ENCODE measurements around the gene SCAI. TPM values are rescaled to one million over a fixed set of nuclear protein-coding genes. Genes with fewer than 3 reads are reported as not detected.
A peak's percentile ranks its signal among the peaks of the same experiment; 100 is the strongest.
"Not testable (repeated sequence)": the region's sequence is repeated elsewhere in the genome, so short reads cannot be mapped to it uniquely, and the experiment has no call there.

The SCAI gene
- polyA plus RNA-seq, 4 donors, result 6.7 to 15.7 (median 12.9) TPM

GRCh38 chr9:124950050-124950718, 193.1 kb downstream of the SCAI start:
- DNase-seq (ENCODE audit: low read depth in 4 of 4, low spot score in 2 of 4), result no peak

DNA sequence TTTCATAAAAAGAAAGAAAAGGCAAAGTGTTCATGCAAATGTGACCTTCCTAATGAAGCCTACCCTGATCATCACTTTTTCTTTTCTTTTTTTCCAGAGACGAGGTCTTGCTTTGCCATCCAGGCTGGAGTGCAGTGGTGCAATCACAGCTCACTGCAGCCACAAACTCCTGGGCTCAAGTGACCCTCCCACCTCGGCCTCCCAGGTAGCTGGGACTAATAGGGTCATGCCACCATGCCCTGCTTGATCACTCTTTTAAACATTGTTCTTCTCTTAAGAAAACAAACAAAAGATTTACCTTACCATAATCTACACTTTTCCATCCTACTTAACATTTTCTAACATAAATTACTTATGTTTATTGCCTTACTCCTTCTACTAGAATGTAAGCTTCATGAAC, 193.9 kb downstream of the SCAI start:
- no peak for DNase-seq (ENCODE audit: low read depth in 4 of 4, low spot score in 2 of 4)

DNA sequence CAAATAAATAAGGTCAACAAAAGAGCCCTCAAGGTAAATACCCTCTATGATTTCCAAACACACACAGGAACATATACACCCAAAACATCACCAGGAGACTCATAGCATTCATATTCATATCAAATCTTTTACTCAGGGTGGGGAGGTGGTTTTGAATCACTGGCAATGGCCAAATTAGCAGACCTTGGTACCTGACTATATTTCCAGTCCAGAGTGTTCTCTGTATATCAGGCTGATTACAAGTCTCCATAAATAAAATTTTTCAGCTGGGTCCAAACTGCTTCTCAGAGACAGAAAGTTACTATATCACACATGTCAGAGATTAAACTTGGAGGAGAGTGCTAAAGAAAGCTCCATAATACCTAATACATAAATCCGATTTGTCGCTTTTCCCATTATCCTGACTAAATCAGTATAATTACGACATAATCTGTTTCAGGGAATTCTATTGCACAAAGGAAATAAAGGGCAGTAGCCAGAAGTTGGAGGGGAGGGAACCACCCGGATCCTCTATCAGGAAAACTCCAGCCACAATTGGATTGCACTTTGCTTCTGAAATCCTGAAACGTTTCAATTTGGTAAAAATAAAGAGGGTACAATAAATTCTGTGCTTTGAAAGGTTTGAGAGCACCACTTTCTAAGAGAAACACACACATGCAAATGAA, 195.5 kb downstream of the SCAI start:
- no peak for DNase-seq (ENCODE audit: low read depth in 4 of 4, low spot score in 2 of 4)

DNA sequence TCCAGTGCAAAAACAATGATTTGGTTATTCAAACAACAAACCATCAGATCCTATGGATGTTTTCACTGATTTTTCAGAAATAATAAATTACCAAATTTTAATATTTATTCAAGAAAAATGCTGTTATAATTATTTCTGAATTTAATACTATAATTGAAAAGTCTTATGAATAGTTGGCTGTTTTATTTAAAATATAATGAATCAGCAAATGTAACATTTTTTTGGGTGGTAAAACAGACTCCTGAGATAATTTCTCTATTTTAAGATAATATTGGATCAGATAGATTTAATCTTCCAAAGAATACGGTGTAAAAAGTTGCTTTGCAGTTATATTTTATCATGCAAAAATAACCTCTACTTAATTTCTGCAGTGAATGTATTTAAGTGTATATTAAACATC, 197.2 kb downstream of the SCAI start:
- no peak for DNase-seq (ENCODE audit: low read depth in 4 of 4, low spot score in 2 of 4)

DNA sequence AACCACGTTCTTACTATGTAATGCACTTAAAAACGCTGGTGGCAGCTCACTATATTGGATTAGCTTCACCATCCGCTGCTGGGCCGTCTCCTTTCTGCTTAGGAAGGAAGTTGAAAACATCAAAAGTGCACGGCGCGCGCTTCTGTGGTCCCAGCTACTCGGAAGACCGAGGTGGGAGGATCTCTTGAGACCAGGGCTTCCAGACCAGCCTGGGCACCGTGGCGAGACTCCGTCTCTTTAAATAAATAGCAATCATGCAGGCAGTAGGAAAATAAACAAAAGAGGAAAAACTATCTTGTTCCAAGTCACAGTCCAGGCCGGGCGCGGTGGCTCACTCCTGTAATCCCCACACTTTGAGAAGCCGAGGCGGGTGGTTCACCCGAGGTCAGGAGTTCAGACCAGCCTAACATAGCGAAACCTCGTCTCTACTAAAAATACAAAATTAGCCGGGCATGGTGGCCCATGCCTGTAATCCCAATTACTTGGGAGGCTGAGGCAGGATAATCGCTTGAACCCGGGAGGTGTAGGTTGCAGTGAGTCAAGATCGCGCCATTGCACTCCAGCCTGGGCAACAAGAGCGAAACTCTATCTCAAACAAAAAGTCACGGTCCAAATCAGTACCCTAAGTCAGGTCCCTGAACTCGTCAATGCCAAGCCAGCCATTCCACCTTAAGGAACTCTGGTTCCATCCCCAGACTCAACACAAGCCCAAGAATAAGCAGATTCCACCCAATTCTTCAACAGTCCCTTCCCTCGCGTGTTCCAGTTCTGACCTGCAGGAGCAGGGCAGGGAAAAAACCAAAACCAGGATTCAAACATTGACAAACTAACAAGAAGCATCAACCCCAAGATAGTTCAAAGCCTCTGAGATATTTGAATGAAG, 201.4 kb downstream of the SCAI start:
- DNase-seq (ENCODE audit: low read depth in 4 of 4, low spot score in 2 of 4), result peak; percentile 36 to 75 (median 52)

DNA sequence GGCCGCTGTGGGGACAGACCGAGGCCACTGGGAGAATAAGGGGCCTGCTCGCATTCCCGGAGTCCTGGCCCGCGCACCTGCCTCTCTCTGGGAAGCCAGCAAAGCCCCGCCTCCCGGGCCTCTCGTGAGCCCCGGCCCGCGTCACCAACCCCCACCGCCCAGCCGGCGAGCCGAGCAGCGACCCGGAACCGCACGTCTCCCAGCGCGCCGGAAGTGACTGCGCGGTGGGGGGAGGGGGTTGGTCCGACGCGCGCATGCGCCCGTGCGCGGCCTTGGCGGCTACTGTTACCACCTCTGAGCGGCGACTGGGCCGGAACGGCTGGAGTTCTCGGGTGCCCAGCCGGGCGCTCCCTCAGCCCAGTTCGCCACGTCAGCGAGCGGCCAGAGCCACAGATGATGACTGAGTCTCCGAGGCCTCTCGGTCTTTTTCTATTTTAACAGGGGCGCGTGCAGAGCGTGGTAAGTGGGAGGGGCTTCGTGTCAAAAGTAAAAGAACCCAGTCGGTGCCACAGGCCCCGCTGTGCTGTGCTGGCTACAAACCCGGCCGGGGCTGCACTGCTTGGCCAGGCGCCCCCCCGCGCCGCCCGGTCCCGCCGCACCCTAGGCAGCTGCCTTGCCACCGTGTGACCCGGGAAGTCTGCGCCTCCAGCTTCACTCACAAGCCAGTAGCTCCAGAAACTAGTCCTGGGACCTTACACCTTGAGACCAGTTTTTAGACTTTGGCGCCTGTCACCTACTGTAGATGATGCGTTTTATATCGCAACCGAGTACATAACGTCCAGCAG, 202.2 kb downstream of the SCAI start, which contains the start of gene GOLGA1:
TSS of gene GOLGA1 (minus strand) at position 190 of the 785 bp plus-strand sequence. CDS start 2,372 bp downstream, outside the sequence.
- DNase-seq (ENCODE audit: low read depth in 4 of 4, low spot score in 2 of 4), result peak; percentile 85 to 87 (median 87)

GRCh38 chr9:124940521-124940893, 202.8 kb downstream of the SCAI start:
- DNase-seq (ENCODE audit: low read depth in 4 of 4, low spot score in 2 of 4), result peak in 2 of 4 donors; percentile 6 to 41

GRCh38 chr9:124939944-124940343, 203.4 kb downstream of the SCAI start:
- no peak for DNase-seq (ENCODE audit: low read depth in 4 of 4, low spot score in 2 of 4)

- DNase-seq (ENCODE audit: low read depth in 4 of 4, low spot score in 2 of 4), result no peak
These were observed 209.0 kb downstream of the SCAI start for GRCh38 chr9:124934290-124934689.

- DNase-seq (ENCODE audit: low read depth in 4 of 4, low spot score in 2 of 4), result no peak
These were observed 211.0 kb downstream of the SCAI start for GRCh38 chr9:124932333-124932732.

- DNase-seq (ENCODE audit: low read depth in 4 of 4, low spot score in 2 of 4), result no peak
These were observed 213.9 kb downstream of the SCAI start for GRCh38 chr9:124929464-124929863.

DNA sequence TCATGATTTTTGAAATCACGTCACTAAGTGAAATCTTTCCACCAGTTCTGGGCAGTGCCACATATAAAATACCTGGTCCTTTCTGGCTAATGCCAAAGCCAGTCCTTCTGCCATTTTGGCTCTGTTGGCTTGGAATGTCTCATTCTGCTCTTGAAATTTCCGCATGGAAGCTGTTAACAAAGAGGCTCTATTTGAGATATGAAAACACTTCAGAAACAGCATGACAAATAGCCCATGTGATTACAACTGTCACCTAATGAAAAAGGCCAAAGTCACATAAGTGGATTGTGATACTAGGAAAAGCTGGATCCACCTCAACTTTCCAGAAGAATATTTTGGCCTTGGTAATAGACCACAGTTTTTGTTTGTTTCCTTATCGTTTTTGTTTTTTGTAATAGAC, 215.2 kb downstream of the SCAI start:
- DNase-seq (ENCODE audit: low read depth in 4 of 4, low spot score in 2 of 4), result no peak

DNA sequence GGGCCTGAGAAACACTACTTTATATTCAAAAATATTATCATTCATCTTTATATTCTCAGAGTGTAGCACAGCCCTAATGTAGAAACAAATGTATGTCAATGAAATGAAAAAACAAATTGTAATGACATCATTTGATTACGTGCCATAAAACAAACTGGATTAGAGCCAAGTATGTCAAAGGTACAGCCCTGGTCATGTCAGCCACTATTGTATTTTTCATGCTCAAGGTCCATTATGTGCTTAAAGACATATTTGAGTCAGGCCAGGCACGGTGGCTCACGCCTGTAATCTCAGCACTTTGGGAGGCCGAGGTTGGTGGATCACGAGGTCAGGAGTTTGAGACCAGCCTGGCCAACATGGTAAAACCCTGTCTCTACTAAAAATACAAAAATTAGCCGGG, 222.9 kb downstream of the SCAI start:
- not testable (repeated sequence) for DNase-seq (ENCODE audit: low read depth in 4 of 4, low spot score in 2 of 4)

GRCh38 chr9:124914753-124915405, 228.4 kb downstream of the SCAI start:
- DNase-seq (ENCODE audit: low read depth in 4 of 4, low spot score in 2 of 4), result no peak

DNA sequence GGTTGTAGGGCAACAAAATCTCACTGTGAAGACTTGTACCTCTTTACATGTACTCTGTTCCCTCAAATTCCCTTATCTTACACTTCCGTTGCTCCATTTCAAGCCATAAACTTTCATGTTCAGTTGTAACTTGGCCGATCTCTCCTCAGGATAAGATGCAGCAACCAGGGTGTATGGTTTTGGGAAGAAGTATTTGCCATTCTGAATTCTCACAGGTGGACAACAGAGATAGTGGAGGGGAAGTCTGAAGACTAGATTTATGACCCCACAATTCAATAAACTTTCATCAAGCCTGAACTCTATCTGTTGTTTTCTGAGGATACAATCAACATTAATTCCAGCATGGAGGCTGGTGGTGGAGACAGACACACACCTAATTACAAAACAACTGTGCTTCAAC, 229.9 kb downstream of the SCAI start:
- no peak for DNase-seq (ENCODE audit: low read depth in 4 of 4, low spot score in 2 of 4)

GRCh38 chr9:124911766-124912165, 231.6 kb downstream of the SCAI start:
- no peak for DNase-seq (ENCODE audit: low read depth in 4 of 4, low spot score in 2 of 4)

GRCh38 chr9:124908098-124908497, 235.2 kb downstream of the SCAI start:
- DNase-seq (ENCODE audit: low read depth in 4 of 4, low spot score in 2 of 4), result no peak

DNA sequence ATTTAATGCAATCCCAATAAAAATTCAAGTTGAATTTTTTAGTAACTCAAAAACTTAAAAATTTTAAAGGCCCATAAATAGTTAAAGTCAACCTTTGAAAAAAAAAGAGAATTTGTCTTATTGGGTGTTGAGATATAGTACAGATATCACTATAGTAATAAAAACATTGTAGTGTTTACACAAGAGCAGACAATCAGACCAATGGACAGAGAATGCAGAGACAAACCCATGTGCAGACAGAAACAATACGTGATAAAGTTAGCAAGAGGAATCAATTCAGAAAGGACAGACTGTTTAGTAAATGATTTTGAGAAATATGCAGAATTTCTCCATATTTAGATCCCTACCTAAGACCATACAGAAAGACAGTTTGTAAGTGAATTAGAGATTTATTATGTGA, 236.4 kb downstream of the SCAI start:
- no peak for DNase-seq (ENCODE audit: low read depth in 4 of 4, low spot score in 2 of 4)

DNA sequence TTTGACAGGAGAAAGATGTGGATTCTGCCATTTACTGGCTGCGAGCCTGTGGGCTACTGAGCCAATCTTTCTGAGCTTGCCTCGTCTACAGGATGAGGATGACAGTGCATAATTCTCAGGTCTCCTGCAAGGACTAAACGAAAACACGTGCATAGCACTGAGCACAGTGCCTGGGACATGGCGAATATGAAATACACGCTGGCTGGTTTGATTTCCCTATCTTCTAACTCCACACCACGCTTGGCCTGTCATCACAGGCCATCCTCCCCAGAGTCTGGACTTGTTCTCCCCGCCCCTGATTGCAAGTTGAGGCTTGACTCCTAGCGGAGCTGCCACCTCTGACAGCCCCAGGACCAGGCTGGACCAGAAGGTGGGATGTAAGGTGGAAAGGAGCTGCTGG, 243.5 kb downstream of the SCAI start:
- no peak for DNase-seq (ENCODE audit: low read depth in 4 of 4, low spot score in 2 of 4)

Data from left renal cortex interstitium (tissue), 4 donors.